Measurements from ENCODE around the gene PRSS16.

- TF ChIP-seq, protein P1, sequence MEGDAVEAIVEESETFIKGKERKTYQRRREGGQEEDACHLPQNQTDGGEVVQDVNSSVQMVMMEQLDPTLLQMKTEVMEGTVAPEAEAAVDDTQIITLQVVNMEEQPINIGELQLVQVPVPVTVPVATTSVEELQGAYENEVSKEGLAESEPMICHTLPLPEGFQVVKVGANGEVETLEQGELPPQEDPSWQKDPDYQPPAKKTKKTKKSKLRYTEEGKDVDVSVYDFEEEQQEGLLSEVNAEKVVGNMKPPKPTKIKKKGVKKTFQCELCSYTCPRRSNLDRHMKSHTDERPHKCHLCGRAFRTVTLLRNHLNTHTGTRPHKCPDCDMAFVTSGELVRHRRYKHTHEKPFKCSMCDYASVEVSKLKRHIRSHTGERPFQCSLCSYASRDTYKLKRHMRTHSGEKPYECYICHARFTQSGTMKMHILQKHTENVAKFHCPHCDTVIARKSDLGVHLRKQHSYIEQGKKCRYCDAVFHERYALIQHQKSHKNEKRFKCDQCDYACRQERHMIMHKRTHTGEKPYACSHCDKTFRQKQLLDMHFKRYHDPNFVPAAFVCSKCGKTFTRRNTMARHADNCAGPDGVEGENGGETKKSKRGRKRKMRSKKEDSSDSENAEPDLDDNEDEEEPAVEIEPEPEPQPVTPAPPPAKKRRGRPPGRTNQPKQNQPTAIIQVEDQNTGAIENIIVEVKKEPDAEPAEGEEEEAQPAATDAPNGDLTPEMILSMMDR (IDR thresholded peaks at IDR 0.05) = no peak
- no peak for TF ChIP-seq POLR2A (IDR thresholded peaks at IDR 0.05)
Observed at GRCh38 chr6:27296106-27296783, 48.7 kb downstream of the PRSS16 start.
